Mesenchymal stem cell (in vitro differentiated cells and primary cell): ENCODE measurements around the gene MT4.

Experiments used
- DNase-seq: peaks from one replicate; pipeline ENCODE4 v3.0.0-alpha.2; 2013
- H2AFZ ChIP-seq: one replicate; pipeline ENCODE4 v1.6.1; 2013; ENCODE audit warnings: low read depth, mild to moderate bottlenecking, control low read depth, inconsistent platforms, low read length, moderate library complexity
- H2AK5ac ChIP-seq: 2 replicates; pipeline ENCODE4 v1.6.1; 2013; ENCODE audit warnings: low read length, moderate library complexity, mild to moderate bottlenecking, inconsistent platforms; ENCODE audit not compliant: severe bottlenecking
- H2BK120ac ChIP-seq: one replicate; pipeline ENCODE4 v1.6.1; 2013; ENCODE audit warnings: low read depth, mild to moderate bottlenecking, inconsistent platforms, low read length, moderate library complexity
- H2BK12ac ChIP-seq, 2 experiments: one replicate each; pipeline ENCODE4 v1.6.1; 2013; ENCODE audit warnings: inconsistent platforms in 2 of 2, low read length in 2 of 2, mild to moderate bottlenecking in 2 of 2, moderate library complexity in 2 of 2, control low read depth in 1 of 2
- H2BK15ac ChIP-seq: one replicate; pipeline ENCODE4 v1.6.1; 2013; ENCODE audit warnings: mild to moderate bottlenecking, low read depth, inconsistent platforms; ENCODE audit not compliant: poor library complexity, severe bottlenecking
- H2BK5ac ChIP-seq: 2 replicates; pipeline ENCODE4 v1.6.1; 2013; ENCODE audit warnings: low read depth, mild to moderate bottlenecking, low read length, control low read depth, inconsistent platforms; ENCODE audit not compliant: poor library complexity, severe bottlenecking
- H3K14ac ChIP-seq, 2 experiments: one replicate each; pipeline ENCODE4 v1.6.1; 2013; ENCODE audit warnings: inconsistent platforms in 2 of 2, low read length in 2 of 2, control low read depth in 1 of 2, mild to moderate bottlenecking in 1 of 2, moderate library complexity in 1 of 2
- H3K18ac ChIP-seq, 2 experiments: one replicate each; pipeline ENCODE4 v1.6.1; 2013; ENCODE audit warnings: inconsistent platforms in 2 of 2, low read length in 2 of 2, control low read depth in 1 of 2, low read depth in 1 of 2, mild to moderate bottlenecking in 1 of 2
- H3K23ac ChIP-seq, 2 experiments: one replicate each; pipeline ENCODE4 v1.6.1; 2013; ENCODE audit warnings: inconsistent platforms in 2 of 2, low read length in 2 of 2, mild to moderate bottlenecking in 2 of 2, moderate library complexity in 2 of 2, control low read depth in 1 of 2
- H3K27ac ChIP-seq: 2 replicates; pipeline ENCODE4 v1.5.1; 2013; ENCODE audit warnings: mild to moderate bottlenecking, moderate library complexity, low read length, control low read depth, inconsistent platforms; ENCODE audit not compliant: poor library complexity, severe bottlenecking
- H3K27me3 ChIP-seq, 2 experiments: 2 replicates each; pipeline versions ENCODE4 v1.6.1 to v1.7.0; 2013; ENCODE audit warnings: low read length in 2 of 2, mild to moderate bottlenecking in 2 of 2, moderate library complexity in 2 of 2, control low read depth in 1 of 2, inconsistent platforms in 1 of 2; ENCODE audit not compliant: control insufficient read depth in 1 of 2, insufficient read depth in 1 of 2
- H3K36me3 ChIP-seq, 2 experiments: 2 replicates each; pipeline versions ENCODE4 v1.6.1 to v1.7.0; 2013; ENCODE audit warnings: low read length in 2 of 2, control low read depth in 1 of 2, inconsistent platforms in 1 of 2, low read depth in 1 of 2, mild to moderate bottlenecking in 1 of 2; ENCODE audit not compliant: insufficient read depth in 2 of 2, control insufficient read depth in 1 of 2
- H3K4ac ChIP-seq, 2 experiments: one replicate each; pipeline ENCODE4 v1.6.1; 2013; ENCODE audit warnings: inconsistent platforms in 2 of 2, low read length in 2 of 2, mild to moderate bottlenecking in 2 of 2, moderate library complexity in 2 of 2, control low read depth in 1 of 2, low read depth in 1 of 2
- H3K4me1 ChIP-seq: 2 replicates; pipeline ENCODE4 v1.6.1; 2013; ENCODE audit warnings: low read depth, low read length, control low read depth; ENCODE audit not compliant: control insufficient read depth, insufficient read depth
- H3K4me2 ChIP-seq: 2 replicates; pipeline ENCODE4 v1.6.1; 2013; ENCODE audit warnings: low read length, mild to moderate bottlenecking, inconsistent platforms; ENCODE audit not compliant: poor library complexity, severe bottlenecking
- H3K4me3 ChIP-seq, 2 experiments: 2 replicates each; pipeline versions ENCODE4 v1.5.1 to v1.7.0; 2013; ENCODE audit warnings: low read length in 2 of 2, mild to moderate bottlenecking in 2 of 2, control low read depth in 1 of 2, low read depth in 1 of 2; ENCODE audit not compliant: insufficient read depth in 1 of 2
- H3K79me1 ChIP-seq: replicated peaks from 2 replicates; pipeline ENCODE4 v1.6.1; 2013; ENCODE audit warnings: mild to moderate bottlenecking, control low read depth, low read length, inconsistent platforms; ENCODE audit not compliant: poor library complexity, severe bottlenecking
- H3K9ac ChIP-seq: 2 replicates; pipeline ENCODE4 v1.7.0; 2013; ENCODE audit warnings: mild to moderate bottlenecking, low read length, moderate library complexity
- H3K9me3 ChIP-seq: 2 replicates; pipeline ENCODE4 v1.7.0; 2013; ENCODE audit warnings: mild to moderate bottlenecking, low read length; ENCODE audit not compliant: control insufficient read depth
- H4K8ac ChIP-seq: one replicate; pipeline ENCODE4 v1.6.1; 2013; ENCODE audit warnings: inconsistent platforms, mild to moderate bottlenecking, low read length, moderate library complexity
- H4K91ac ChIP-seq: one replicate; pipeline ENCODE4 v1.6.1; 2013; ENCODE audit warnings: mild to moderate bottlenecking, low read length, inconsistent platforms
- WGBS: methylation state at CpG from one replicate; pipeline ENCODE4 v1.1.7; 2013; ENCODE audit warnings: mixed read lengths; 5-methylcytosine and 5-hydroxymethylcytosine counted together

The MT4 gene

GRCh38 chr16:56559109-56559508, 5.8 kb upstream of the MT4 start:
- Histone ChIP-seq H3K14ac (no peak overlapping the region), H2AK5ac (no peak overlapping the region), H3K79me1 (no peaks in the 10 kb centered on the region), H2BK5ac (no peak overlapping the region), H4K8ac (no peak overlapping the region), H3K4me1 (no peaks in the 10 kb centered on the region), H3K4me3 (no peak overlapping the region), H3K27ac (no peak overlapping the region), H2AFZ (no peak overlapping the region), H3K4me2 (no peak overlapping the region), H4K91ac (no peak overlapping the region), H3K23ac (no peak overlapping the region), H2BK120ac (no peak overlapping the region), H3K18ac (no peak overlapping the region), H3K27me3 (peaks cover 6 to 41% of the 10 kb centered on the region in 2 experiments), H3K4ac (no peak overlapping the region), H3K9ac (no peak overlapping the region), H3K36me3 (no peaks in the 10 kb centered on the region), H2BK15ac (no peak overlapping the region), H2BK12ac (no peak overlapping the region), H3K9me3 (no peaks in the 10 kb centered on the region)
- 88% methylated on average over 2 of the region's 4 CpGs for WGBS
- no peak for DNase-seq

GRCh38 chr16:56560447-56560846, 4.4 kb upstream of the MT4 start:
- no peak overlapping the region for H3K4ac ChIP-seq
- H2BK120ac ChIP-seq: no peak overlapping the region
- H3K27ac ChIP-seq: no peak overlapping the region
- H3K18ac ChIP-seq: no peak overlapping the region
- no peak overlapping the region for H3K9ac ChIP-seq
- H2AFZ ChIP-seq: no peak overlapping the region
- no peaks in the 10 kb centered on the region for H3K79me1 ChIP-seq
- H3K9me3 ChIP-seq: no peaks in the 10 kb centered on the region
- no peak overlapping the region for H3K14ac ChIP-seq
- no peak overlapping the region for H3K23ac ChIP-seq
- no peak overlapping the region for H2AK5ac ChIP-seq
- no peak overlapping the region for H2BK5ac ChIP-seq
- no peak overlapping the region for H4K8ac ChIP-seq
- no peak overlapping the region for H3K4me2 ChIP-seq
- no peaks in the 10 kb centered on the region for H3K4me1 ChIP-seq
- no peaks in the 10 kb centered on the region for H3K36me3 ChIP-seq
- H4K91ac ChIP-seq: no peak overlapping the region
- WGBS: 23% methylated on average over 1 of the region's 1 CpG
- H2BK12ac ChIP-seq: no peak overlapping the region
- H3K27me3 ChIP-seq: peaks cover 10 to 41% of the 10 kb centered on the region in 2 experiments
- H3K4me3 ChIP-seq: no peak overlapping the region
- DNase-seq: no peak
- no peak overlapping the region for H2BK15ac ChIP-seq

GRCh38 chr16:56561126-56561525, 3.7 kb upstream of the MT4 start:
- Histone ChIP-seq H3K4me2 (no peak overlapping the region), H2BK15ac (no peak overlapping the region), H3K9ac (no peak overlapping the region), H4K91ac (no peak overlapping the region), H3K36me3 (no peaks in the 10 kb centered on the region), H3K18ac (no peak overlapping the region), H4K8ac (no peak overlapping the region), H3K4ac (no peak overlapping the region), H2AK5ac (no peak overlapping the region), H3K4me3 (no peak overlapping the region), H3K79me1 (no peaks in the 10 kb centered on the region), H3K14ac (no peak overlapping the region), H3K27ac (no peak overlapping the region), H3K9me3 (no peaks in the 10 kb centered on the region), H2BK12ac (no peak overlapping the region), H3K27me3 (peaks cover 15 to 42% of the 10 kb centered on the region in 2 experiments), H2BK5ac (no peak overlapping the region), H3K23ac (no peak overlapping the region), H3K4me1 (no peaks in the 10 kb centered on the region), H2BK120ac (no peak overlapping the region), H2AFZ (no peak overlapping the region)
- DNase-seq: no peak
- WGBS: 86% methylated on average over 1 of the region's 1 CpG

GRCh38 chr16:56569971-56570370, 5.1 kb downstream of the MT4 start:
- H3K4me2 ChIP-seq: no peak overlapping the region
- no peak overlapping the region for H2BK15ac ChIP-seq
- H4K8ac ChIP-seq: no peak overlapping the region
- H3K23ac ChIP-seq: no peak overlapping the region
- no peak overlapping the region for H2AFZ ChIP-seq
- no peak overlapping the region for H3K14ac ChIP-seq
- no peaks in the 10 kb centered on the region for H3K9me3 ChIP-seq
- DNase-seq: no peak
- no peak overlapping the region for H2AK5ac ChIP-seq
- no peak overlapping the region for H2BK5ac ChIP-seq
- H3K36me3 ChIP-seq: no peaks in the 10 kb centered on the region
- peaks cover 32 to 41% of the 10 kb centered on the region in 2 experiments for H3K27me3 ChIP-seq
- 74% methylated on average over 1 of the region's 1 CpG for WGBS
- no peak overlapping the region for H4K91ac ChIP-seq
- no peak overlapping the region for H3K18ac ChIP-seq
- H3K4me3 ChIP-seq: no peak overlapping the region
- H2BK12ac ChIP-seq: no peak overlapping the region
- no peak overlapping the region for H3K27ac ChIP-seq
- H3K79me1 ChIP-seq: no peaks in the 10 kb centered on the region
- no peak overlapping the region for H3K4ac ChIP-seq
- no peak overlapping the region for H3K9ac ChIP-seq
- no peaks in the 10 kb centered on the region for H3K4me1 ChIP-seq
- H2BK120ac ChIP-seq: no peak overlapping the region
